ENCODE data around the gene NUP210.

The NUP210 gene

GRCh38 chr3:13375464-13375863 lies 44.7 kb downstream of the NUP210 start:
- DNase-seq (ENCODE audit: low read depth in 2 of 2) = no peak

DNA sequence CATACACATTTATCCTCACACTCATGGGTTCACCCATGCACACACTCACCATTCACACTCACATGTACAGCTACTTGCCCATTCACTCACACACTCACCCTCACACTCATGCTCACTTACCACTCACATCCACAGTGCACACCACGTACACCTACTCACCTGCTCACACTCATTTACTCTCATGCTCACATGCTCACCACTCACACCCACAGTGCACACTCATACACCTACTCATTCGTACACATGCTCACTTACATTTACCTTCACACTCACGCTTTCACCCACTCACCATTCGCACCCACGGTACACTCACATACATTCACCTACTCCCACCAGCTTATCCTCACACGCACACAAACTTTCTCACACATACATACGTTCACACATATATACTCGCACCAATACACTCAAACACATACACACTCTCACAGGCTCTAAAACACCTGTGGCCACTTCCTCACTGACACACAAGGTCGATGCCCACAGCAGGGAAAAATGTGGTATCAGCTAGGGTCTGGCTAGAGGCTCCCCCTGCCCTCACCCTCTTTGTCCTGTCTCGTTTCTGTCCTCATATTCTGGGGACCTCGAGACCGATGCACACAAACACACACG lies 46.0 kb downstream of the NUP210 start:
- no peak for DNase-seq (ENCODE audit: low read depth in 2 of 2)

DNA sequence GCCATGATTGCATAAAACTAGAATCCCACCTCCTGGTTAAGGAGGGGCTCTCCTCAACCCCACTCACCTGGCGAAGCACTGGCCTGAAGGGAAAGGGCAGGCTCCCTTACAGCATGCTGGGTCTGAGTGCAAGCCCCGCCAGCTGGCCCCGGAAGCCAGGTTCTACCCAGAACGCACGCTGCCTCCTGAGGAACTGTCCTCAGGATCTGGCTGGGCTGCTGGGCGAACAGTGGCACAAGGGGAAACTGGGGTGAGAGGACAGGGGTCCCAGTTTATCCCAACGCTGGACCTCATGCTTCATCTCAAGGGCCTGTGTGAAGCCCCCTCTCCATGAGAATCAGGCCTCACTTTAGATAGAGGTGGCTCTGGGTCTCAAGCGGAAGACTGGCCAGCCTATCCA lies 47.5 kb downstream of the NUP210 start:
- DNase-seq (ENCODE audit: low read depth in 2 of 2) = no peak

GRCh38 chr3:13372126-13372525 lies 48.0 kb downstream of the NUP210 start:
- DNase-seq (ENCODE audit: low read depth in 2 of 2) = no peak

GRCh38 chr3:13371100-13372075 lies 48.7 kb downstream of the NUP210 start:
- DNase-seq (ENCODE audit: low read depth in 2 of 2) = no peak

GRCh38 chr3:13370609-13371008 lies 49.5 kb downstream of the NUP210 start:
- no peak for DNase-seq (ENCODE audit: low read depth in 2 of 2)

- no peak for DNase-seq (ENCODE audit: low read depth in 2 of 2)
Observed at GRCh38 chr3:13370055-13370454, 50.1 kb downstream of the NUP210 start.

DNA sequence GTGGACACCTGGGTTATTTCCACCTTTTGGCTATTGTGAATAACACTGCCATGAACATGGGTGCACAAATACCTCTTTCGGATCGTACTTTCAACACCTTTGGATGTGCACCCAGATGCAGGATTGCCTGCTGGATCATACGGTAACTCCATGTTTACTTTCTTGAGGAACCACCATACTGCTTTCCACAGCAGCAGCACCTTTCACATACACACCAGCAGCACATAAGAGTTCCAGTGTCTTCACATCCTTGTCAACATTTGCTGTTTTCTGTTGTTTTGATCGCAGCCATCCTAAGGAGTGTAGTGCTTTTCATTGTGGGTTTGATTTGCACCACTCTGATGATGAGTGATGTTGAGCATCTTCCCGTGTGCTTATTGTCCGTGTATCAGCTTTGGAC lies 51.3 kb downstream of the NUP210 start:
- DNase-seq (ENCODE audit: low read depth in 2 of 2) = no peak

- no peak for DNase-seq (ENCODE audit: low read depth in 2 of 2)
Observed at GRCh38 chr3:13367728-13368127, 52.4 kb downstream of the NUP210 start.

DNA sequence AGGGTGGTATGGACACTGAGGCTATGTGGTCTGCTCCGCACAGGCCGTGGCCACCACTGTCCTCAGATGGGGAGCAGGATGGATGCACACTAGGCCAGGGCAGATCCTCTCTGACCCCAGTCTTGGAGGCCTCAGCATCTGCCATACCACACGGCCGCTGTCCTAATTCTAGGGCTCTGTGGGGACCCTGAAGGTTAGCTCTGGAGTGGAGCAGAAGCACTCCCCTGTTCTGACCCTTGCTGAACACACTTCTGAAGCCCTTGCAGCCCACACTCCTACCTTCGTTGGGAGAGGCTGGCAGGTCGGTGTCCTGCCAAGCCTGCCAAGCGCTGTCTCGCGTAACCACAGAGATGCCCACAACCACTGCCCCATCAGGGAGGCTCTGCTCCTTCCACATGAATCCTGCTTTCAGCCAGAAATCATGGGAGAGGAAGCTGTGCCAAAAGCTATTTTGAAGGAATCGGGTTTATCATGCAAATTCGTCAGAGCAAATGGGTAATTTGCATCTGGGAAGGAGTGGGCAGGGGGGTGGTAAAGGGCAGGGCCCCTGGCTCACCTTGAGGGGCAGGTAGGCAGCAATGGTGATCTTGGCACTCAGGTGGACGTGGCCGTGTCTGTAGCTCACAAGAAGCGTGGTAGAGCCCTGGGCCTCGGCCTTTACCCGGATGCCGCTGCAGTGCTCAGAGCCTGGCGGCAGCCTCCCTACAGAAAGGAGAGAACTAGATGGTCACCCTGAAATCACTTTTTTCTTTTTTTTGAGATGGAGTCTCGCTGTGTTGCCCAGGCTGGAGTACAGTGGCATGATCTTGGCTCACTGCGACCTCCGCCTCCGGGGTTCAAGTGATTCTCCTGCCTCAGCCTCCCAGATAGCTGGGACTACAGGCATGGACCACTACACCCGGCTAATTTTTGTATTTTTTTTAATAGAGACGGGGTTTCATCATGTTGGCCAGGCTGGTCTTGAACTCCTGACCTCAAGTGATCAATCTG lies 54.4 kb downstream of the NUP210 start:
- no peak for DNase-seq (ENCODE audit: low read depth in 2 of 2)

- DNase-seq (ENCODE audit: low read depth in 2 of 2) = no peak
Observed at GRCh38 chr3:13364602-13365271, 55.4 kb downstream of the NUP210 start.

DNA sequence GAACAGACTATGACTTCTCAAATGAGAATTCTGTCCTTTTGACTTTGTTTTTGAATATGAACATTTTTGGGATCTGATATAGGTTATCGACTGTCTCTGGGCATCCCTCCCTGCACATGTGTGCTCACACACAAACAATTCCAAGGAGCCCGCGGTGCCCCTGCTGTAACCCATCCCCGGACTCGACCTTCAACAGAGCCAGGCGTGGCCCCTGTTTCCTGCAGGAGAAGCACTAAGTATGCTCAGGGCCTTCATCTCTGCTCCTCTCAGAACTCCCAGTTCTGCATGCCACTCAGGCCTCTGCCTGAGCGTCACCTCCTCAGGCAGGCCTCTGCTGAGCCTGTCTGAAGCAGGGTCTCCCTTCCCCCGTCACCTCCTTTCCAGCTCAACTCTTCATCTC lies 57.6 kb downstream of the NUP210 start:
- DNase-seq (ENCODE audit: low read depth in 2 of 2) = no peak

DNA sequence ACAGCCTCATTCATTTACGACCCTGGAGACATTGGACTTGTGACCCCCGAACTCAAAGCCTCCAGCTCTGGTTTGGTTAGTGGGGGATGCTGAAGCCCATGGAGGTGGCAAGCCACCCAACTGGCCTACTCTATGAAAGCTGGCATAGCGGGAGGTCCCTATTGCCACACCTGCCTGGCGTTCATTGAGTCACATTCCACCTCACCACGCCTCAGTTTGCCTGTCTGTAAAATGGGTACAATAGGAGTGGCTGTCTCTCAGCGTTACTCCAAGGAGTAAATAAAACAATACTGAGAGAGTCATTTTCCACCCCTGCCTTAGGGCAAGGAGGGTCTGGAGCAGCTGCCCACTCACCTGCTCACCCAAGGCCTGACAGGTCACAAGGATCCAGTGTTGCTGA lies 60.2 kb downstream of the NUP210 start:
- DNase-seq (ENCODE audit: low read depth in 2 of 2) = no peak

DNA sequence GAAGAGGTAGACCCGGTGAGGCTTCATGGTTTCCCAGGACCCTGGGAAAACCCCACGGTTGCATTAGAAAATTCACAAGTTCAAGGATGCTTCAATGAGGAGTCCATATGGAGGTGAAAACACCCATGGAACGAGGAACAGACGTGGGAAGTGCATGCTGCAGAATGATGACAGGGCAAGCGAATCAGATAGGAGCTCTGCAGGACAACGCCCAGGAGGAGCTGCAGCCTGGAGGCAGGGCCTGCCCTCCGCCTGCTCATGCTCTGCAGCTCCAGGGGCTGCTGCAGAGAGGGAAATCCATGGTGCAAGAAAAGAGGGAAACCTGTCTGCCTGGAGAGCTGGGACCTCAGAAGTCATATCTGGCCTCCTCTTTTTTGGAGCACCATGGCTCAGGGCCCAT lies 61.5 kb downstream of the NUP210 start:
- DNase-seq (ENCODE audit: low read depth in 2 of 2) = no peak

- no peak for DNase-seq (ENCODE audit: low read depth in 2 of 2)
Observed at GRCh38 chr3:13358051-13358450, 62.1 kb downstream of the NUP210 start.

DNA sequence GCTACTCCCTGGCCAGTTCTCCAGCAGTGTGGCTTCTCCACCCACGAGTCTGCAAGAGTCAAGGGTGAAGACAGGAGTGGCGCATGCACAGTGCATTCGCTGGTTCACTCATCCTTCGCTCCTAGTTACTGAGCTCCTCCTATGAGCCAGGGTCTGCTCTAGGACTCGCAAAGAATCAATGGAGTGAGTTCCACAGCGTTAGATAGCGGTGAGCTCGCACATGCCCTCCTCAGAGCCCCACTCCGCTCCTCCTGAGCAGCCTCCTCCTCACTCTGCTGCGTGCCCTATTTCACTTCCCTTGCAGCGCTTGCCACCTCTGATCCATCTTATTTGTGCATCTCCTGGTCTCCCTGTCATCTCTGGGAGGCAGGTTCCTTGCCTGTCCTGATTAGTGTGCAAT lies 63.0 kb downstream of the NUP210 start:
- no peak for DNase-seq (ENCODE audit: low read depth in 2 of 2)

DNA sequence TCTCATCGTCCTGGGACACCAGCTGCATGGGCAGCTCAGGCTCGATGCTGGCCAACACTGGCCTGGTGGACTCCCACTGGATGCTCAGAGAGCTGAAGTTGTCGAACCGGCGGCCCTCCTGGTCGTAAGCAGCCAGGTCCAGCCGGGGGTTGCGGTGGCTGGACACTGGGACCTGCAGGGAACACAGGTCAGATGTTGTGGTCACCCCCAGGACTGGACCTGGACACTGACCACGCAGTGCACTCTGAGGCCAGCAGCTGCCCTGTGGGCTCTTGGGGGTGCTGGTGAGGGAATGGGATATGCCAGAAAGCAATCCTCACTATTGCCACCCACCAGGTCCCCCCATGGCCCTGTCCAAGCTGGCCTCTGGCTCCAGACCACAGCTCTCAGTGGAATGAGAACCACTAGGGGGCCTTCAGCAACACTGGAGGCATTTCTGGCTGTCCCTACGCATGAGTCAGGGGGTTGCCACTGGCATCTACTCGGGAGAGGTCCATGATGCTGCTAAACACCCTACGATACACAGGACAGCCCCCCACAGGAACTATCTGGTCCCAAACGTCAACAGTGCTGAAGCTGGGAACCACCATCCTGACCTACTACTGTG lies 66.1 kb downstream of the NUP210 start:
- no peak for DNase-seq (ENCODE audit: low read depth in 2 of 2)

DNA sequence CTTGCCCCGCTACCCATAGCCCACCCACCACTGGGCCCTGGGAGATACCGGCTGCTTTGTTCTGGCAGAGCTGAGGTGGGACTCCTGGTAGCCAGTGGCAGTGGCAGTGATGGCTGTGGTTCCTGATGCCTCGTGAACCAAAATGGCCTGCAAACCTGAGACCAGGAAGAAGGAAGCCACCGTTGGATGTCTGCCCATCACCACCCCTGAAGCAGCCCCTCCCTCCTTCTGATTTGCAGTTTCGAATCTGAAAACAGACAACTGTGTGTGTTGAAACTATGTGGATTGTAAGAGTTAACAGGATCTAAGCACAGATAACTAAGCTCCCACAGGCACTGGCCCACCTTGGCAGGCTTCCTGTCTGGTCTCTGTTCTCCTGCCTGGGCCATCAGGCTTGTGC lies 66.6 kb downstream of the NUP210 start:
- DNase-seq (ENCODE audit: low read depth in 2 of 2) = no peak

GRCh38 chr3:13352621-13353131 lies 67.4 kb downstream of the NUP210 start:
- DNase-seq (ENCODE audit: low read depth in 2 of 2) = peak in 1 of 2 donors; percentile 4

GRCh38 chr3:13349823-13350222 lies 70.3 kb downstream of the NUP210 start:
- DNase-seq (ENCODE audit: low read depth in 2 of 2) = no peak

All from stimulated activated CD4-positive, alpha-beta T cell treated with anti-CD3 and anti-CD28 coated beads, Interleukin-4, amount 100 ng/mL, for 48 hours (primary cell).